Middle frontal gyrus (tissue), 1 donor: ENCODE results near the gene ACVRL1.

Experiments
- DNase-seq: peaks from one replicate; pipeline ENCODE4 v3.0.0-alpha.2; 2015; ENCODE audit warnings: low spot score; ENCODE audit errors: extremely low spot score

ACVRL1 gene

GRCh38 chr12:51907083-51907855 lies at the start of gene ACVRL1:
Gene ACVRL1 (plus strand): TSS chr12:51907504. CDS start chr12:51912475, 4,971 bp downstream.
- DNase-seq: no peak

DNA sequence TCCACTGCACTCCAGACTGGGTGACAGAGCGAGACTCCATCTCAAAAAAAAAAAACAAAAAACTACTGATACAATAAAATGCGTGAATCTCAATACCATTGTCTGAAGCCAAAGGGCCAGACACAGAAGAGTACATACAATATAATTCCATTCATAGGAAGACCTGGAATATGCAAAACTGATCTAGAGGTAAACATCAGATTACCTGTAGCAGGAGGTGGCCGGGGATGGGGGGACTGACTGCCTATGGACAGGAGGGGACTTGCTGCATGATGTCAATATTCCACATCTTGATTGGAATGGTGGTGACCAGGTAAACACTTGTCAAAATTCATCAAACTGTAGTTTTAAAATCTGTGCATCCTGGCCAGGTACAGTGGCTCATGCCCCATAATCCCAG lies 46.3 kb upstream of the ACVRL1 start:
- DNase-seq: no peak

DNA sequence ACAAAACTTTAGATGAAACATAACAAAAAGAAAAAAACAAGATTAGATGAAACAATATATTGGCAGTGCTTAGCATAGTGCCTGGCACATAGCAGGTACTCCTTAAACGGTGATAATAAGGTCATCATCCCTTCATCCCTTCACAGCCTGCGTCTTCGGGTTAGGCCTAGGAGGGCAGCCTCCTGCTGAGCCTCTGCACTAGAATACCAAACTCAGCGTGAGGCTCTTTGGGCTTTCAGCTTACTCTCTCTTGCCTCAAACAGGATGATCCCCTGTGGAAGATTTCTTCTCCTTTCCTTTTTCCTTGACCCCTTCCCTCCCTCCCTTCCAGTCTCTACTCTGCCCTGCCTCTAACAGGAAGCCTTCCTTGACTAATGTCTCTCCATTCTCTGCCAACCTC lies 44.4 kb upstream of the ACVRL1 start:
- DNase-seq: no peak

- DNase-seq: no peak
Measured at GRCh38 chr12:51863363-51863932, 43.9 kb upstream of the ACVRL1 start.

GRCh38 chr12:51863933-51864832 lies 43.1 kb upstream of the ACVRL1 start:
- DNase-seq: no peak

DNA sequence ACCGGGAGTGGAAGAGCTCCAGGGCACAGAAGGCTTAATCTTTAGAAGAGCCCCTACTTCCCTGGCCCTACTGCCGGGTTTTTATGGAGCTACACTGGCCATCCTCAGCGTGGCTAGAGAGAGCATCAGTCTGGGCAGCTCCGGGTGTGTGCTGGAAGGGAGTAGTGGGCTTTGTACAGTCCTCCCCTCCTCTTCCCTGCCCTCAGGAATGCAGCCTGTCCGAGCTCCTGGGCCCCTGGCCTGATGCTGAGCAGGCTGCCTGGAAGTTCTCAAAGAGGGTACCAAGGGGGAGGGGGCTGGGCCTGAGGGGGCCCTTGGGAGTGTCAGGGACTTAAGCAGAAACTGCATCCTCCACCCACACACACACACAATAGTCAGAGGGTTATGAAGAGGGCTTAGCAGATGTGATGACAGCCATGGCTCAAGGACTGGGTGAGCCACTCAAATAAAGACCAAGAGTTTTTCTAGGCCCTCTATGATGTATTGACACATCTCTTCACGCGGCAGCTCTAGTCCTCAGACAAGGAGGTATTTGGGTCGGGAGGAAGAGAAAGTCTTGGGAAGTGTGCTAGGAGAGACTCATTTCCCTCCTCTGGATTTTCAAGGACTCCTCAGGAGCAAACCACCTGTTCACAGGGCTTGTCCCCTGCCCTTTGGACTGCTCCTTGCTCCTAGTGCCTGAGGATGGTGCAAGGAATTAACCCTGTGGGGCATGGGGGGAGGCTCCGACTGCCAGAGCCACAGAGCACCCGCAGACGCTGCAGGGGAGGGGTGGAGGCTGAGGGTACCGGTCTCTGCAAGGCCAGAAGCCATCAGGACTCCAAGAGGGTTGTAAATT lies 42.3 kb upstream of the ACVRL1 start:
- DNase-seq: no peak

DNA sequence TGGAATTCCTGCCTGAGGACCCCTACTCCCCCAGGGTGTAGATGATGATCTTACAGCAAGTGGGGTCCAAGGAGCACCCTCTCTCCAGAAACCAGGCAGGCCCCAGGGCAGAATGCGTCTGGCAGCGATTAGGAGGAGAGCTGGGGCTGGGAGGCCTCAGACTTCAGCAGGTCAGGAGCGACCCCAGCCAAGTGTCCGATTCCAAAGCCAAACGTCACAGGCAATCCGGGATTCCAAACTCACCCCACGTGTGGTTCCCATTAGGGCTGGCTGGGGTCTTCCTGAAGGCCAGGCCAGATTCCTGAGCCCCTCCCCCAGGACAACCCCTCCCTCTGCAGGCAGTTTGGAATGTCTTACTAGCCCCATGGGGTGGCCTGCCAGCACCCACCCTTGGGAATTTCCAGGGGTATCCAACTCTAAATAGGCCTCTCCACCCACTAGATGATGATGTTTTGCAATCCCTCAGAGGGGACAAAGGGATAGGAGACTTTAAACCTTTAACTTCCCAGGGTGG lies 41.5 kb upstream of the ACVRL1 start:
- DNase-seq: no peak

DNA sequence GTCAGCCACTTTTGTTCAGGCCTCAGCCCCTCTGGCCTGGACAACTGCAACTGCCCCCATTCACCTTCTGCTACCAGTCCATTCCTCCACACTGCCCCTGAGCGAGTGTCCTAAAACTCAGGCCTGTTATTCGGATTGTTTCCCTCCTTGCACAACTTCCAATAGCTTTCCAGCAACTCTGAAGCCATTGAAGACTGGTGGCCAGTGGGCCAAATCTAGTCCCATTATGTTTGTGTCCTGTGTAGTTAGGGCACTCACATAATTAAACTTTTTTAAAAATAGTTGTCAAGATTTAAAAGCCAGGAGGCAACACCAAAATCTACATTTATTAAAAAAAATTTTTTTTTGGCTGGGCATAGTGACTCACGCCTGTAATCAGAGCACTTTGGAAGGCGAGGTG lies 41.0 kb upstream of the ACVRL1 start:
- no peak for DNase-seq

GRCh38 chr12:51866762-51867161 lies 40.5 kb upstream of the ACVRL1 start:
- no peak for DNase-seq

- DNase-seq: no peak
Measured at GRCh38 chr12:51867371-51867770, 39.9 kb upstream of the ACVRL1 start.

- DNase-seq: no peak
Measured at GRCh38 chr12:51867796-51868428, 39.4 kb upstream of the ACVRL1 start.

GRCh38 chr12:51868821-51869495 lies 38.3 kb upstream of the ACVRL1 start:
- no peak for DNase-seq

DNA sequence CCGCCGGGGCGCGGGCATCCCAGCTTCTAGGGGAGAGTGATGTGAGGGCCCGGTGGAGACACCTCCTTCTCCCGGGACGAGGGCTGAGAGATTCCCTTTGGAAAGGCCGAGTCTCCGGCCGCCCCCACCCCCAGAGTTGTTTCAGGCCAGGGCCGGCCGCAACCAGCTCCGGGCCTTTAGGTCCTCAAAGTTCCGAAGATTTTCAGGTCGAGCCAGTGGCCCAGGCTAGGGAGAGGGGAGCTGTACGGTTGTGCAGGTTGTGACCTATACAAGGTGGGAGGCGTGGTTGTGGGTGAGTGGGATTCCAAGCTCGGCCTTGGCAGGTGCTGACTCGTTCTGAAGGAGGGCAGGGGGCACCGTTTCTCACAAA lies 37.8 kb upstream of the ACVRL1 start:
- DNase-seq: no peak

DNA sequence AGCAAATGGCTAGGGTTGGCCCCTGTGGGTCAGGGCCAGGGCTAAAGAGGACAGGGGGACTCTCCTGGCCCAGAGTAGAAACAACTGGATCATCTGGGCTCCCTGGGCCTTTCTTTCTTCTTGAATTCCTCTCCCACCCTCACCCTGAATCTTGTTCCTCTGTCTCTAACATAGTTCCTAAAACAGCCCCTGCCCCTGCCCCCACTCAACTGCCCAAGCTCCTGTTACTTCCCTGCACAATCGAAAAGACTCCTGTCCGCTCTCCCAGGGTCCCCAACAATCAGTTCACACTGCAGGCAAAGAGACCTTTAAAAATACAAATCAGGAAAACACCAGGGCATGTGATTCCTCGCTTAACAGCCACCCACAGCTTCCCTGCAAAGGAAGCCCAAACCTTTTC lies 37.4 kb upstream of the ACVRL1 start:
- no peak for DNase-seq

- DNase-seq: no peak
Measured at GRCh38 chr12:51870504-51870903, 36.8 kb upstream of the ACVRL1 start.

DNA sequence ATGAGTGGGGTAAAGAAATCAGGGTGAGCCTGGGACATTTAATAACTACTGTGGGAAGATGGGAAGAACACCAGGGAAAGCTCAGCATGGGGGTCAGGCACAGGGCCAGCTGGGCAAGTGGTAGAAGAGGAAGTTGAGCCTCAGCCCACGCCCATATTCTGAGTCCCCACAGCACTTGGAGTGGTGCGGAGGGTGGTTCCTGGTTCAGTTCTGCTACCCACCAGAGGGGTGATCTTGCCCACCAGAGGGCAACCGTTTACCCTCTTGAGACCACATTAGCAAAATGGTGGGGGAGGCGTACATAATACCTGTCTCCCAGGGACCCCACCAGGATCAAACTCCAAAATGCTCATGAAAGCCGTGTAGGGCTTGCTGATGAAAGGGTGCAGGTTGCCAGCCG lies 36.2 kb upstream of the ACVRL1 start:
- DNase-seq: no peak

- DNase-seq: no peak
Measured at GRCh38 chr12:51871918-51872688, 35.2 kb upstream of the ACVRL1 start.

DNA sequence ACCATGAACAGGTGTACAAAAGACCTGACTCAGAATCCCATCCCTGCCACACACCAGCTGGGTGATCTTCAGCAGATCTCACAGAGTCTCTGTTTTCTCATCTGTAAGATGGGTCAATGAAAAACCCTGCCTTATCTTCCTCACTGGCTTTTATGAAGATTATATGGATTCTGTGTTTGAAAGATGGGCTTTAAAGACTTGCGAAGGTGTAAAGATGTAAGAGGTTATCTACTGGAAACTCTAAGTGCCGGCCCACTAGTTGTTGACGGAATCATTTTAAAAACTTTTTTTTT lies 34.7 kb upstream of the ACVRL1 start:
- no peak for DNase-seq

- DNase-seq: no peak
Measured at GRCh38 chr12:51873251-51873994, 33.9 kb upstream of the ACVRL1 start.
